NCI-H1105 (cell line): ENCODE data around the gene HNRNPLL.
A peak's percentile ranks its signal among the peaks of the same experiment; 100 is the strongest.
"Not testable (repeated sequence)": the region's sequence is repeated elsewhere in the genome, so short reads cannot be mapped to it uniquely, and the experiment has no call there.

Experiments used
- DNase-seq: peaks from one replicate; lab custom pipeline; 2025; lab: John Stamatoyannopoulos, UW

Gene HNRNPLL

DNA sequence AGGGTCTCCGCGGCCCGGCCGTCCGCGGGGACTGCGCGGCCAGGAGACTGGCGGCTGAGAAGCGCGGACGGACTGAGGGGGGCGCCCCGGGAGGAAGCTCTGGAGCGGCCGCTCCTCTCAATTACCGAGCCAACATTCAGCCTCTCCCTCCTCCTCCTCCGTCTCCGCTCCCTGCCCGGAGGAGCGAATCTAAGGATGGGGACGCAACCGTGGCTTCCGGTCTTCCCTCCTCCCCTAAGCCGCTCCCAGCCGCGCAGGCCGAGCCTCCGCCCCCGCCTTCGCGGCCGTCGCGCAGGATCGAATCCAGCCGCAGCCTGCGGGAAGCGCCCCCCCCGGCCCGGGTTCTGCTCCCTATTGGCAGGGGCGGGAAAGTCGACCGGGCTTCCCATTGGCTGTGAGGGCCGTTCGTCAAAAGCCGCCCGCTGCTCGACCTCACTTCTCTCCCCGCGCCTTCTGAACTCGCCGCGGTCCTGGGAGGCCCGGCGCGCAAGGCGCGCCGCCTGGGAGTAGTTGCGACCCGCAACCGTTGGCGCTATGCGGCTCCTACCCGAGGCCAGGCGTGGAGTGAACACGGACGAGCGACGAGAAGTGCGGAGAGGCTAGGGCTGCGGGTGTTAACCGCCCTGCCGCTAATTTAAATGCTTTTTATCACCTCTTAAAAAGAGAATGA, at the start of gene HNRNPLL:
Gene HNRNPLL (minus strand): TSS at position 197 of the 670 bp plus-strand sequence. CDS start 302 bp downstream, outside the sequence.
- DNase-seq = peak; percentile 94

DNA sequence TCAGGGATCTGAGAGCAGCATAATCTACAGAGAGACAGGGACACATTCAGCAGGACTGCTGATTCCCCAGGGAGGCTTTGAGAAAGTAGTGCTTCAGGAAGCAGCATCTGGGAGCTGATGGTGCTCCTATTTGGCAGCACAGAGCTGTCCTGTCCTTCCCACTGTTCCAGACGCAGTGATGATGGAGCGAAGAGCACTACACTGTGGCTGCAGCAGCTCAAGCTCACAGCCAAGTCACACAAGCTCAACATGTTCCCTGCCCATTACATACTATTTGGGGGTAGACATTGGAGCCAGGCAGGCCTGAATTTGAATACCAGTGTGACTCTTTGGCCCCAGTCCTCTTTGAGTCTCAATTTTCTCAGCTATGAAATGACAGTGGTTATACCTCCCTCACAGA, 48.0 kb upstream of the HNRNPLL start:
- DNase-seq = no peak

DNA sequence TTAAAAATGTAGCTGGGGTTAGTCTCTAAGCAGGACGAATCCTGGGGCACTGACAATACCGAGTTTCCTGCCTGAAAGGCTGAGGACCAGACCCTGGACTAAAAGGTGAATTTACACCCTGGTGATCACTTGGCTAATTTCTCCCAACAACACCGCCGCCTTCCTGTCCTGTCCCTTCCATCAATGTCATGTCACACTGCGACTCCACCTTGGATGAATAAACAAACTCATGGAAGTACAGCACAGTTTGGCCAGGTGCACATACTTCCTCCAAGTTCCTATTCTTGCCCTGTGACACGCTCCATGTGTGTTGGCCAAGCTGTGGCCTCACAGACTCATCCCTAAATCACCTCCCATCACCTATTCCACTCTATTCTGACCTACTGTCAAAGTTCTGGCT, 47.3 kb upstream of the HNRNPLL start:
- no peak for DNase-seq

DNA sequence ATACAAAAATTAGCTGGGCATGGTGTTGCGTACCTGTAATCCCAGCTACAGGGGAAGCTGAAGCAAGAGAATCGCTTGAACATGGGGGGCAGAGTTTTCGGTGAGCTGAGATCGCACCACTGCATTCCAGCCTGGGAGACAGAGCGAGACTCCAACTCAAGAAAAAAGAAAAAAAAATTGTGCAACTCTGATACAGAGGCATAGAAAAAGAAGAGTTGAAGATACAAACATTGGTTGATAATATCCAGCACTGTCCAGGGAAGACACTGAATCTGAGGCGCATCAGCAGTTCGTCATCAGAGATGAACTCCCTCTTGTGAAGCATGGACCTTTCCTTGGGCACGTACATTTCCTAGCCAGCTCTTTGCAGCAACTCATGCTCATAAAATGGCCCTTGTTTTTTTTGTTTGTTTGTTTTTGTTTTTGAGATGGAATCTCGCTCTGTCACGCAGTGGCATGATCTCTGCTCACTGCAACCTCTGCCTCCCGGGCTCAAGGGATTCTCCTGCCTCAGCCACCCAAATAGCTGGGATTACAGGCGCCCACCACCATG, 46.5 kb upstream of the HNRNPLL start:
- no peak for DNase-seq

DNA sequence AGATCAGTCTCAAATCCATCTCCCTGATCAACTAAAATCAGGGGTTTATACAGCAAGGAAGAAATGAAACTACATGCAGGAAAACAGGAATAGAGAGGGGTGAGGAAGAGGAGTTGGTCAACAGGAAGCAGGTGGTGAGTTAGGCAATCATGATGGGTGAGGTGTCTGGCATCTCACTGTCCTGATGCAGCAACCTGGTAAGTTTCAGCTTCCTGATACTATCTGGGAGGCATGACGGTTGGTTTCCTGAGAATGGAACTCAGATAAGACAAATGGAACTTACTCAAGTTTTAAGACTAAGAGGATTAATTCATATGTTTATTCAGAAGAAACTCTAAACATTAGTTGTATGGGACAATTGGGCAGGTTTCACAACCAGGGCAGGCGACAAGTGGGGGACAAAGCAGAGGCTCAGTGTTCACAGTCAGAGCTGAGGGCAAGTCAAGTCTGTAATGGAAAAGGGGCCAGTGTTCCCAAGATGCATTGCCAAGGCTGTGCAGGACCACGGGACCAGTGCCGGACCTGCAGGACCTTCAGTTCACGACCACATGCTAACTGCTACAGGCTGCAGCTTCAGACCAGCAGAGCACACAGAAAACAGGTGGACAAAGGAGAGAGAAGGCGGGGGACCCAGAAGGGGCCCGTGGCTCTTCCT, 45.5 kb upstream of the HNRNPLL start:
- no peak for DNase-seq

DNA sequence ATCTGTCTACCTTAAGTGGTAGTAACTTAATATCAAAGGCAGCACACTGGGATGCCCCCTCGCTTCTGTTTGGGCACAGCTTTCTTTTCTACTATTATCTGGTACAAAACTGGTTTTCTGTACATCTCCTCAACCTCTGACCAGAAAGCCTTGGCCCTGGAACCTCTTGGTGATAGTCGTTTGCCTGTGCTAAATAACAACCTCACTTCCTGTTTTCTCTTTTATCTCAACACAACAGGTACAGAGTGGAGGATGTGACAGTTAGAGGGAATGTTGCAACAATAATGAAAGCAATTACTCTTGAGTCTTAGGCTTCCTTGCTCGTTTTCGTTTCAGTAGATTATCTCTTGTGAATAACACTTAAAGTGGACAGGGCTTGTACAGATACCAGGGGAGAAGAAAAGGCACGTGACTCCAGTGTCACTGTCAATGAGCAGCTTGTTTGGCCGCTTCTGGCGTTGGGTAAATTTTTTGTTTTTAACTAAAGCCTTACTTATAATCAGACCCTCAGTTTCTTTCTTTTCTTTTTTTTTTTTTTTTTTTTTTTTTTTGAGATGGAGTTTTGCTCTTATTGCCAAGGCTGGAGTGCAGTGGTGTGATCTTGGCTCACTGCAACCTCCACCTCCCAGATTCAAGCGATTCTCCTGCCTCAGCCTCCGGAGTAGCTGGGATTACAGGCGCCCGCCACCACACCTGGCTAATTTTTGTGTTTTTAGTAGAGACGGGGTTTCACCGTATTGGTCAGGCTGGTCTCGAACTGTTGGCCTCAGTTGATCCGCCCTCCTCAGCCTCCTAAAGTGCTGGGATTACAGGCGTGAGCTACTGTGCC, 41.2 kb upstream of the HNRNPLL start:
- not testable (repeated sequence) for DNase-seq

DNA sequence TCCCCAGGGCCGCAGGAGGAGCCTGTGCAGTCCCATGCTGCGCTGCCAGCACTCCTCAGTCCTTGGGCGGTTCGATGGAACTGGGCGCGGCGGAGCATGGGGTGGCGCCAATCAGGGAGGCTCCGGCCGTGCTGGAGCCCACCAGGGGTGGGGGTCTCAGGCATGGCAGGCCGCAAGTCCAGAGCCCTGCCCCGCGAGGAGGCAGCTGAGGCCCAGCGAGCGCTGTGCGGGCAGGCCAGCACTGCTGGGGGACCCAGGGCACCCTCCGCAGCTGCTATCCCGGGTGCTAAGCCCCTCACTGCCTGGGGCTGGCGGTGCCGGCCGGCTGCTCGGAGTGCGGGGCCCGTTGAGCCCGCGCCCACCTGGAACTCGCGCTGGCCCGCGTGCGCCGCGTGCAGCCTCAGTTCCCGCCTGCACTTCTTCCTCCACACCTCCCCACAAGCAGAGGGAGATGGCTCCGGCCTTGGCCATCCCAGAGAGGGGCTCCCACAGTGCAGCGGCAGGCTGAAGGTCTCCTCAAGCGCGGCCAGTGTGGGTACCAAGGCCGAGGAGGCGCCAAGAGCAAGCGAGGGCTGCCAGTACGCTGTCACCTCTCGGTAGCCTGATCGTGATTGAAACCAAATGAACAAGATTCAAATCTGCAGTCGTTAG, 40.4 kb upstream of the HNRNPLL start:
- no peak for DNase-seq

DNA sequence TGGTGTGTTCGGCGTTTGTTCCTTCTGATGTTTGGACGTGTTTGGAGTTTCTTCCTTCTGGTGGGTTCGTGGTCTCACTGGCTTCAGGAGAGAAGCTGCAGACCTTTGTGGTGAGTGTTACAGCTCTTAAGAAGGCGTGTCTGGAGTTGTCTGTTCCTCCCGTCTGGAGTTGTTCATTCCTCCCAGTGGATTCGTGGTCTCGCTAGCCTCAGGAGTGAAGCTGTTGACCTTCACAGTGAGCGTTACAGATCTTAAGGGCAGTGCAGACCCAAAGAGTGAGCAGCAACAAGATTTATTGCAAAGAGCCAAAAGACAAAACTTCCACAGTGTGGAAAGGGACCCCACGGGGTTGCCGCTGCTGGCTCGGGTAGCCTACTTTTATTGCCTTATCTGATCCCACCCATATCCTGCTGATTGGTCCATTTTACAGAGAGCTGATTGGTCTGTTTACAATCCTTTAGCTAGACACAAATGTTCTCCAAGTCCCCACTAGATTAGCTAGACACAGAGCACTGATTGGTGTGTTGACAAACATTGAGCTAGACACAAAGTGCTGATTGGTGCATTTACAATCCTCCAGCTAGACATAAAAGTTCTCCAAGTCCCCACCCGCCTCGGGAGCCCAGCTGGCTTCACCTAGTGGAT, 39.8 kb upstream of the HNRNPLL start:
- not testable (repeated sequence) for DNase-seq

DNA sequence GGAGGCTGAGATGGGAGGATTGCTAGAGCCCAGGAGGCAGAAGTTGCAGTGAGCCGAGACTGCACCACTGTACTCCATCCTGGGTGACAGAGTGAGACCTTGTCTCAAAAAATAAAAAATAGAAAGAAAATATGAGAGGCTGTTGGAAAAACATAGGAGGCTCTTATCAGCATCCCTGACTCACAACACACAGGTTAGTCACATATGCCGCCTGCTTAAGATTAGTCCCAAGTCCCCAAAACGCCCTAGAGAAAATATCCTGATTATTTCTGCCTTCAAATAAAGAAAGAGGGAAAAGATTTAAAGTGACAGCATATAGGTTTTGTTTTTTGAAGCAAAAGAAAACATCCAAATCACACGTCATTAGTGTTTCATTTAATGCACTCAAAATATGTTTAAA, 33.3 kb upstream of the HNRNPLL start:
- DNase-seq = no peak

DNA sequence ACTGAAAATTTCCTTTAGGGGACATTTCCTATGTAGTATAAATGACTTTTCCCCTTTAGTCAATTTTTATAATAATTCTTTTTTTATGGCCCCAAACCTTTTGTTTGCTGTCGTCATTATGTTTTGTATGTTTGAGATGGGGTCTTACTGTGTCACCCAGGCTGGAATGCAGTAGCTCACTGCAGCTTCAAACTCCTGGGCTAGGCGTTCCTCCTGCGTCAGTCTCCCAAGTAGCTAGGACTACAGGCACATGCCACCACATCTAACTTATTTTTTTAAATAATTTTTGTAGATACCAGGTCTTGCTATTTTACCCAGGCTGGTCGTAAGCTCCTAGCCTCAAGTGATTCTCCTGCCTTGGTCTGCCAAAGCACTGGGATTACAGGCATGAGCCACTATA, 32.4 kb upstream of the HNRNPLL start:
- DNase-seq = no peak

DNA sequence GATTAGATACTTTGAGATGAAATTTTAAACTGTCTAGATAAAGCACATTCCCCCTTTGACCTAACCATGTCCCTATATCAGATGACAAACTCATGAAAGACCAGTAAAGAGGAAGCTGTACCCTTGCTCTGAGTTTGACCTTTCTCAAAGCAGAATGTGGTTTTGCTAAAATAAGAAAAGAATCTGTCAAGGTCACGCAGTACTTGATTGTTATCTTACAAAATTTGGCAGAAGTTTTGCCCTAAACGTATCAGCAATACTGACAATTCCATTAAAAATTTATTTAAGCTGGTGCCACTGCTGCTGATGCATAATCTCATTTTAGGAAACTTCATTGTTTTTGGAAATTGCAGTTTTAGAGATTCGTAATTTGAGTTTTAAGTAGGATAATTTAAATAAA, 32.0 kb upstream of the HNRNPLL start:
- no peak for DNase-seq

DNA sequence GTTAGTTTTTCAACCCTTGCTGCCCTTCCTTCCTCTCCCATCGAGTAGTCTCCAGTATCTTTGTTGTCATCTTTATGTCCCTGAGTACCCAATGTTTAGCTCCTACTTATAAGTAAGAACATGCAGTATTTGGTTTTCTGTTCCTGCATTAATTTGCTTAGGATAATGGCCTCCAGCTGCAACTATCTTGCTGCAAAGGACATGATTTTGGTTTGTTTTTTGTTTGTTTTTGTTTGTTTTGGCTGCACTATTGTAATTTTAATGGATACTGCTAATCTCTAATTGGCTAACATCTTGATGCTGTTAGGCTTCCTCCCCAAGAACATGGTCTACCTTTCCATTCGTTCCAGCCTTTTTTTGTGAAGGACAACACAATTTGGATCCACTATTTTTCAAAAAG, 31.2 kb upstream of the HNRNPLL start:
- DNase-seq = no peak

DNA sequence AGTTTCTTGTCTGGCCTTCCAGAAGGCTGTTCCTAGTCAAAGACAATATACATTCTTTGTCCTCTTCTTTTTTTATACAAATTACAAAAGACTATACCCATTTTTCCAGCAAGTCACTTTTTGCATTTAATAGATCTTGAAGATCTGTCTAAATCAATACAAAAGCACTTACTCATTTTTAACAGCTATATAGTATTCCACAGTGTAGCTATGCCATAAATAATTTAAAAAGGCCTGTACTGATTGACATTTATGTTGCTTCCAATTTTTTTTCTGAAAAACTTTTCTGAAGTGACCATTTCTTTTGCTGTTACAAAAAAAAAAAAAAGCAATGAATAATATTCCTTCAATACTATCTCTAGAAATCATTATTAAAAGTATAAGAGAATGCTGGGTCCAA, 30.3 kb upstream of the HNRNPLL start:
- DNase-seq = no peak

DNA sequence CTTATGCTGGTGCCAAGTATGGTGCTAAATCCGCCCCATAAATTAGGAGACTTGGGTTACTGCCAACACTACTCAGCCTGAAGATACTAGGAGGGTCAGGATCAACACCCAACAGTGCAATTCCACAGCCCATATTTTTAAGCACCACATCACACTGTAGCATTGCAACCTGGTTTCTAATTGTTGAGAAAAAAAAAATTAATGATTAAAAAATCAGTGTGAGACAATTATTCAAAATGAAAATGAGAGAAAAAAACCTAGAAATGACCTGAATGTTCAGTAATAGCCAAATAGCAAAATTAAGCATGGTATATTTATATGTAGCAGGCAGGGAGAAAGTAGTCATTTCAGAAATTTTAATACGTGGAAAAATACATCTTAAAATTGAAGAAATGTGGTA, 29.2 kb upstream of the HNRNPLL start:
- DNase-seq = no peak

DNA sequence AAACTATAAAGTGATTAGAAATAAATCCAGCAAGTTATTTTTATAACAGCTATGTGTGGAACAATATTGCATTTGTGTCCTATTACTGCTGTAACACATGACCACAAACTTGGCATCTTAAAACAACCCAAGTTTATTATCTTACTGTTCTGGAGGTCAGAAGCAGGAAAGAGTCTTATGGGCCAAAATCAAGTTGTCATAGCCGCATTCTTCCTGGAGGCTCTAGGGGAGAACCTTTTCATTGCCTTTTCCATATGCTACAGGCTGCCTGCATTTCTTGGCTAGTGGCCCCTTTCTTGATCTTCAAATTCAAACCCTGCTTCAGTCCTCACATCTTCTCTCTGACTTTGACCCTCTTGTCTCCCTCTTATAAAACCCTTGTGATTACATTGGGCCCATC, 27.0 kb upstream of the HNRNPLL start:
- no peak for DNase-seq

DNA sequence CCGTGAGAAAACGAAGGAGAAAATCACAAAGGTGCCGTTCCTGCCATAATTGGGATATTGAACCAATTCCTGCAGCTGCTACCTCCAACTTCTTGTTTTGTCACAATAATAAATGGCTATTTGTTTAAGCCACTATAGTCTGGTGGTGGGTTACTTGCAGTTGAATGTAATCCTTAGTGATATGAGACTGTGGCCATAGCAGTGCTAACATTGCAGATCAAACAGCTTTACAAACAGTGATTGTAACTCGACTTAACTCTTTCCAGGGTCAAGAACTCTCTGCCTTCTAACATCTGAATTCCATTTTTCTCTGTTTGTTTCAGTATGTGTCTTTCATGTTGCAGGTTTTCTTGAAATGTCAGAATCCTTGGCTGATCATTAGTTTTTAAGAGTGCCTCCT, 24.7 kb upstream of the HNRNPLL start:
- no peak for DNase-seq

DNA sequence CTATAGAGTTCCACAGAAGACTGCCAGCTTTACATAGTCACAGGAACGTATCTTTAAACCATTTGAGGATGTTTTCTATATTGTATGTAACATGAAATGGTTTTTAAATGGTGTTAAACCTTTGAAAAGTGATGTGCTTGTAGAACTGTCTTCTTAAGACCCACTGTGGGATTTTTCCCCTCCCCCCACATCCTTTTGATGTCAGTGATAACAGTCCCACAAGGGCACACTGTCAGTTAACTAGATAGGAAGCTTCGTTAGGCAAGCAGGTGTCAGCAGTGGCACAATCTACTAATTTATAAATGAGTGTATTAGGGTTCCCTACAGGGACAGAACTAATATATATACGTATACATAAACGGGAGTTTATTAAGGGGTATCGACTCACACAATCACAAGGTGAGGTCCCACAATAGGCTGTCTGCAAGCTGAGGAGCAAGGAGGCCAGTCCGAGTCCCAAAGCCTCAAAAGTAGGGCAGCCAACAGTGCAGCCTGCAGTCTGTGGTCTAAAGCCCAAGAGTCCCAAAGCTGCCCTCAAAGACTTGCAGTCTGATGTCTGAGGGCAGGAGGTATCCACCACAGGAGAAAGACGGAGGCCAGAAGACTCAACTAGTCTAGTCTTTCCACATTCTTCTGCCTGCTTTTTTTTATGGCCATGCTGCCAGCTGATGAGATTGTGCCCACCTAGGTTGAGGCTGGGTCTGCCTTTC, 23.8 kb upstream of the HNRNPLL start:
- DNase-seq = no peak

DNA sequence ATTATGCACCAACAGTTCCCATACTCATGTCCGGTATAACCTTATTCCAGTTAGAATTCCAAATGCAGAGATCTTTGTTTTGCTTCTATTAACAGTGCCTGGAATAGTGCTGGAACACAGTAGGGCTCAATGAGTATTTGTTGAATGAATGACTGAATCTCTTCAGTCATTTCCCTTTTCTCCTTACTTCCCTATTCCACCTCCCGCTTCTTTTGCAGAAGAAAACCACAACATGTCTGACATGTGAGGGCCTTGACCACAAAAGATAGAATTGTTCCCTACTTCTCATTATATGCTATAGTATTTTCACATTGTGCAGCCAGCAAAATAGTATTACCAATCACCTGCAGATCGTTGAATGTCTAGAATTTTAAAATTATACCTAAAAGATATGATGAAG, 19.5 kb upstream of the HNRNPLL start:
- no peak for DNase-seq

DNA sequence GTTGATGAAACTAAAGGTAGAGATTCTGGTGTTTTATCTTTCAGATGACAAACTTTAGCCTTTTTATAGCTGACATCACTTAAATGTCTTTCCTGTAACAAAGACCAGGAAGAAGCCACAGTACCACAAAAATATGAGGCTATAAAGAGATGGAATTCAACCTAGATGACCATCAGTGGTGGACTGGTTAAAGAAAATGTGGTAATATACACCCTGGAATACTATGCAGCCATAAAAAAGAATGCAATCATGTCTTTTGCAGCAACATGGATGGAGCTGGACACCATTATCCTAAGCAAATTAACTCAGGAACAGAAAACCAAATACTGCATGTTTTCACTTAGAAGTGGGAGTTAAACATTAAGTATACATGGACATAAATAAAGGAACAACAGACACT, 18.3 kb upstream of the HNRNPLL start:
- DNase-seq = no peak

DNA sequence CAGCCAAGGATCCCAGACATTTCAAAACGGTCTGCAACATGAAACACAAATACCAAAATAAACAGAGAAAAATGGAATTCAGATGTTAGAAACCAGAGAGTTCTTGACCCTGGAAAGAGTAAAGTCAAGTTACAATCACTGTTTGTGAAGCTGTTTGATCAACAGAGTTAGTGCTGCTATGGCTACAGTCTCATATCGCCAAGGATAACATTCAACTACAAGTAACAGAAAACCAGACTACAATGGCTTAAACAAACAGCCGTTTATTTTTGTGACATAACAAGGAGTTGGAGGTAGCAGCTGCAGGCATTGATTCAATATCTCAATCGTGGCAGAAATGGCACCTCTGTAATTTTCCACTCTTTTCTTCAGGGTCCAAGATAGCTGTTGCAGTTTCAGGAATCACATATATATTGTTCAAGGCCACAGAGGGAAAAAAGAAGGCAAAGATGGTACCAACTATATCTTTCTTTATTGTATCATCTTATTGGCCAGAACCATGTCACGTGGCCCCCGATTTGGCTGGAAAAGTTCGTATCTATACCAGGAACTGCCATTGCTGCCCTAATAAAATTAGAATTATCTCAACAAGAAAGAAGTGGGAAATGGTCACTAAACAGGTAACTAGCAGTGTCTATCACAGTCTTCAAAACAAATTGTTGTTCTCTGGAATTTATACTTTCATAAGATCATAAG, 17.7 kb upstream of the HNRNPLL start:
- no peak for DNase-seq
